C4-2B (cell line): ENCODE results near the gene MYO15A.
A peak's percentile ranks its signal among the peaks of the same experiment; 100 is the strongest.

ENCODE experiments used
- H3K27ac ChIP-seq: fragments of 450-650 bp; 2 replicates; pipeline ENCODE4 v1.5.1; 2017
- ZFX ChIP-seq: fragments of 450-650 bp; IDR thresholded peaks from 2 replicates; pipeline ENCODE4 v1.6.1; 2017
- TF ChIP-seq, protein P1 (sequence below): fragments of 450-650 bp; conservative IDR thresholded peaks from 2 replicates; pipeline ENCODE4 v1.5.1; 2017; ENCODE audit warnings: mild to moderate bottlenecking

Gene MYO15A

DNA sequence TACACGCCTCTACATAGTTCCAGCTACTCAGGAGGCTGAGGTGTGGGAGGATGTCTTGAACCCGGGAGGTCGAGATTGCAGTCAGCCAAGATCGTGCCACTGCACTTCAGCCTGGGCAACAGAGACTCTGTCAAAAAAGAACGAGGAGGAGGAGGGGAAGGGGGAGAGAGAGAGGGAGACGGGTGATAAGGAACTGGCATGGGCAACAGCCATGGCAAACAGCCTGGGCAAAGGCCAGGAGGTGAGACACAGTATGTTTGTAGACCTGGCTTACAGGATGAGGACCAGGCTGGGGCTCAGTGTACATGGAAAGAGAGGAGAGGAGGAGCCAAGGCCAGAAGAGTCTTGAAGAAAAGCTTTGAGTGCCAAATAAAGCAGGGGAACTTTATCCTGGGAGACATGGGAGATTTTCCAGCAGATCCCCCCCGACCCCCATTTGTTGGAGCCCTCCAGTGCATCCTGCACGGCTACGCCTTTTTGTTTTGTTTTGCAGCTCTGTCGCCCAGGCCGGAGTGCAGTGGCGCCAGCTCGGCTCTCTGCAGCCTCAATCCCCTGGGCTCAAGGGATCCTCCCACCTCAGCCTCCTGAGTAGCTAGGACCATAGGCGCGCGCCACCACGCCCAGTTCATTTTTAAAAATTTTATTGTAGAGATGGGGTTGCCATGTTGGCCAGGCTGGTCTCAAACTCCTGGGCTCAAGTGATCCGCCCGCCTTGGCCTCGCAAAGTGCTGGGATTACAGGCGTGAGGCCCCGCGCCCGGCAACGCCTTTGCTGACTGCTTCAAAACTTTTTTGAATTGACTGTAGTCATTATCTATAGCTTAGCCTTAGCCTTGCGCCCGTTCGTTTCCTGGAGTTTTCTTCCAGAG, 73.8 kb downstream of the MYO15A start:
- TF ChIP-seq, protein P1, sequence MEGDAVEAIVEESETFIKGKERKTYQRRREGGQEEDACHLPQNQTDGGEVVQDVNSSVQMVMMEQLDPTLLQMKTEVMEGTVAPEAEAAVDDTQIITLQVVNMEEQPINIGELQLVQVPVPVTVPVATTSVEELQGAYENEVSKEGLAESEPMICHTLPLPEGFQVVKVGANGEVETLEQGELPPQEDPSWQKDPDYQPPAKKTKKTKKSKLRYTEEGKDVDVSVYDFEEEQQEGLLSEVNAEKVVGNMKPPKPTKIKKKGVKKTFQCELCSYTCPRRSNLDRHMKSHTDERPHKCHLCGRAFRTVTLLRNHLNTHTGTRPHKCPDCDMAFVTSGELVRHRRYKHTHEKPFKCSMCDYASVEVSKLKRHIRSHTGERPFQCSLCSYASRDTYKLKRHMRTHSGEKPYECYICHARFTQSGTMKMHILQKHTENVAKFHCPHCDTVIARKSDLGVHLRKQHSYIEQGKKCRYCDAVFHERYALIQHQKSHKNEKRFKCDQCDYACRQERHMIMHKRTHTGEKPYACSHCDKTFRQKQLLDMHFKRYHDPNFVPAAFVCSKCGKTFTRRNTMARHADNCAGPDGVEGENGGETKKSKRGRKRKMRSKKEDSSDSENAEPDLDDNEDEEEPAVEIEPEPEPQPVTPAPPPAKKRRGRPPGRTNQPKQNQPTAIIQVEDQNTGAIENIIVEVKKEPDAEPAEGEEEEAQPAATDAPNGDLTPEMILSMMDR: no peak
- no peak for TF ChIP-seq ZFX
- H3K27ac ChIP-seq: peak overlapping the region; percentile 98

DNA sequence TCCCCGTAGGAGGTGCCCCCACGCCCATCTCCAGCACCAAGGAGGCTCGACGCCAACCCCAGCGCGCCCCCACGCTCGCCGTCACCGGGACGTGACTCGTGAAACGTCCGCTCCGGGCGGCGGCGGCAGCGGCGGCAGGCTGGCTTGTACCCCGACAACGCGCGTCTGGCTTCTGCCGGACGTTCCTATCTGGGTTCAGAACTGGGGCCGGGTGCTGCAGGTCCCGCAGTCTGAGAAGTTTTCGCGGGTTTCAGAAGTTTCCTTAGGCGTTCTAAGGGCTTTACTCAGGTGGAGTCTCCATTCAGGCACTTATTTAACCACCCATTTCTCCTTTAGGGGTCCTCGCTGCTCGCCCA, 74.4 kb downstream of the MYO15A start:
- peak overlapping the region; percentile 98 for H3K27ac ChIP-seq
- TF ChIP-seq ZFX: no peak
- TF ChIP-seq, protein P1: no peak

DNA sequence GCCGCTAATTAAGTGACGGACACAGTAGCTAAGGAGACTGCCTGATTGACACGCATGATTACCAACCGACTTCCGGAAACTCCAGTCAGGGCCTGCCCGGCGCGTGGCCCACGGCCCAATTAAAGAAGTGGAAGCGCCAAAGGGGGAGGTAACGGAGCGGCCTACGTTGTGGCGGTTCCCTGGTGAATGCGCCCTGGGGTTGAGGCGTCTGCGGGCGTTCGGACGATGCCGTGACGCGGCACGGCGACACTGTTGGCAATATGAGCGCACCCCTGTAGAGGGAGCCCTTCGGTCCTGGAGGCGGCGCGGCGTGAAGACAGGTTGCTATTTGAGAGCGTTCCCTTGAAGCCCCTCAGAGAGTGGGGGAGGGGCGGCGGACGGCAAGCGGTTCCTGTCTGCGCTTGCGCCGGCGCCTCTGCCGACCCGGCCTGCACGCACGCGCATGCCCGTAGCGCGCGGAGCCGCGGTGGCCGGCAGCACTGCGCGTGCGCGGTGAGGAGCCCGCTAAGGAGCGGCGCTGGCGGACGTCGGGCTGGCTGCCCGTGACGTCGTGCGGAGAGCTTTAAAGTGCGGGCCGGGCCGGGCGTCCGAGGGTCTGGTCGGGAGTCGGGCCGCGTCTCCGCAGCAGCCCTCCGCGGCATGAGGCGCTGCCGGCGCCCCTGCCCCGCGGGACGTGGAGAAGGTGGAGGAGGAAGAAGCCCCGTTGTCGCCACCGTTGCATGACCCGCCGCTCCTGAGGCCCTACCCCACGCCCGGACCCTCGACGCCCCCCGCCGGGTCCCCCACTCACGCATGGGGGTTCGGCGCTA, 75.0 kb downstream of the MYO15A start, which contains the start of gene ALKBH5:
ALKBH5 (plus strand) TSS at position 495 of the 809 bp plus-strand sequence. CDS start 416 bp downstream, outside the sequence.
- TF ChIP-seq, protein P1: no peak; the same call in 1 of the 2 replicates
- no peak for TF ChIP-seq ZFX

DNA sequence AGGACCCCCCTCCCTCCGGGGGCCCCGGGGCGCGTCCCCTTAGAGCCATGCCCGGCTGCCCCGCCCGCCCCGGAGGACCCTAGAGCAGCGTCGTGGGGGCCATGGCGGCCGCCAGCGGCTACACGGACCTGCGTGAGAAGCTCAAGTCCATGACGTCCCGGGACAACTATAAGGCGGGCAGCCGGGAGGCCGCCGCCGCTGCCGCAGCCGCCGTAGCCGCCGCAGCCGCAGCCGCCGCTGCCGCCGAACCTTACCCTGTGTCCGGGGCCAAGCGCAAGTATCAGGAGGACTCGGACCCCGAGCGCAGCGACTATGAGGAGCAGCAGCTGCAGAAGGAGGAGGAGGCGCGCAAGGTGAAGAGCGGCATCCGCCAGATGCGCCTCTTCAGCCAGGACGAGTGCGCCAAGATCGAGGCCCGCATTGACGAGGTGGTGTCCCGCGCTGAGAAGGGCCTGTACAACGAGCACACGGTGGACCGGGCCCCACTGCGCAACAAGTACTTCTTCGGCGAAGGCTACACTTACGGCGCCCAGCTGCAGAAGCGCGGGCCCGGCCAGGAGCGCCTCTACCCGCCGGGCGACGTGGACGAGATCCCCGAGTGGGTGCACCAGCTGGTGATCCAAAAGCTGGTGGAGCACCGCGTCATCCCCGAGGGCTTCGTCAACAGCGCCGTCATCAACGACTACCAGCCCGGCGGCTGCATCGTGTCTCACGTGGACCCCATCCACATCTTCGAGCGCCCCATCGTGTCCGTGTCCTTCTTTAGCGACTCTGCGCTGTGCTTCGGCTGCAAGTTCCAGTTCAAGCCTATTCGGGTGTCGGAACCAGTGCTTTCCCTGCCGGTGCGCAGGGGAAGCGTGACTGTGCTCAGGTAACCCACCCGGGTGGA, 75.8 kb downstream of the MYO15A start:
- TF ChIP-seq ZFX: peak; percentile 76
- TF ChIP-seq, protein P1: no peak; the same call in 1 of the 2 replicates
- peak overlapping the region; percentile 98 for H3K27ac ChIP-seq

More for the DNA sequence above, 75.0 kb downstream of the MYO15A start, which contains the start of gene ALKBH5:
- H3K27ac ChIP-seq: peak within 1 kb of the TSS; percentile 98

DNA sequence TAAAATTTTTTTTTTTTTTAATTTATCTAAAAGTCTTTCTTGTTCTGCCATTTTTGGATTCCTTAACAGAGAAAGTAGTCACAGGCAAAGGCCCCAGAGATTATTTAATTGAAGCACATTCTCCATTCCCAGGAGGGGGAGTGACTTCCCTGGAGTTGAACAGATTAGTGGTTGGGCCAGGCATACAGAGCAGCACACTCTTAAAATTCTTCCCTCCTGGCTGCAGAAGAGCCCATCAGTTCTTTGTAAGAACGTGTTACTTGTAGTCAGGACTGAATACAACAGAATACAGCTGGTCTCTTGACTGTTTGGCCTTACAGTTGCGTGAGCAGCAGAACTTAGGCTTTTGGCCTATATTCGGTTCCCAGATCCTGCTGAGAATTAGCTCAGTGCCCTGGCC, 76.8 kb downstream of the MYO15A start:
- peak overlapping the region; percentile 98; the same call in 1 of the 2 replicates for H3K27ac ChIP-seq

More for the DNA sequence above, 76.8 kb downstream of the MYO15A start:
- TF ChIP-seq, protein P1: no peak
- TF ChIP-seq ZFX: 0 out of 2 replicates have a peak, but pooled peaks have one; percentile 25
